Ectodermal cell (in vitro differentiated cells): ENCODE data around the gene CTNNA2.

Experiments used
- H3K27ac ChIP-seq: 2 replicates; pipeline ENCODE4 v1.7.0; 2013; ENCODE audit warnings: mild to moderate bottlenecking, low read depth, low read length; ENCODE audit not compliant: insufficient read depth, poor library complexity, severe bottlenecking
- H3K27me3 ChIP-seq: 2 replicates; pipeline ENCODE4 v1.7.0; 2013; ENCODE audit warnings: mild to moderate bottlenecking, low read length; ENCODE audit not compliant: insufficient read depth, control insufficient read depth, poor library complexity, severe bottlenecking
- H3K36me3 ChIP-seq: one replicate; pipeline ENCODE4 v1.7.0; 2013; ENCODE audit warnings: low read length; ENCODE audit not compliant: control insufficient read depth, insufficient read depth
- H3K4me1 ChIP-seq: one replicate; pipeline ENCODE4 v1.7.0; 2013; ENCODE audit warnings: low read length; ENCODE audit not compliant: control insufficient read depth, insufficient read depth
- H3K4me3 ChIP-seq: 2 replicates; pipeline ENCODE4 v1.7.0; 2013; ENCODE audit warnings: low read depth, low read length, control low read depth; ENCODE audit not compliant: insufficient read depth
- H3K9me3 ChIP-seq: 2 replicates; pipeline ENCODE4 v1.7.0; 2013; ENCODE audit warnings: mild to moderate bottlenecking, low read length, moderate library complexity; ENCODE audit not compliant: control insufficient read depth
- WGBS, 2 experiments: methylation state at CpG; one replicate each; pipeline ENCODE4 v1.1.7; 2013; ENCODE audit warnings: missing lambda C conversion rate in 2 of 2; 5-methylcytosine and 5-hydroxymethylcytosine counted together

Gene CTNNA2

GRCh38 chr2:80326214-80326613, 813.4 kb downstream of the CTNNA2 start:
- peaks cover 14% of the 10 kb centered on the region for H3K27me3 ChIP-seq
- no peaks in the 10 kb centered on the region for H3K36me3 ChIP-seq
- no peaks in the 10 kb centered on the region for H3K9me3 ChIP-seq
- H3K4me1 ChIP-seq, result peaks cover 11% of the 10 kb centered on the region
- H3K27ac ChIP-seq, result no peak overlapping the region
- H3K4me3 ChIP-seq, result no peak overlapping the region

GRCh38 chr2:80326861-80327260, 814.0 kb downstream of the CTNNA2 start:
- Histone ChIP-seq H3K36me3 (no peaks in the 10 kb centered on the region), H3K4me3 (no peak overlapping the region), H3K4me1 (peaks cover 11% of the 10 kb centered on the region), H3K27me3 (peaks cover 14% of the 10 kb centered on the region), H3K9me3 (no peaks in the 10 kb centered on the region), H3K27ac (no peak overlapping the region)
- WGBS, 2 experiments, result 82 to 92% methylated on average over 1 of the region's 1 CpG

- 76 to 89% methylated on average over 1 of the region's 1 CpG for WGBS, 2 experiments
- H3K4me1 ChIP-seq, result peaks cover 11% of the 10 kb centered on the region
- H3K4me3 ChIP-seq, result no peak overlapping the region
- no peaks in the 10 kb centered on the region for H3K36me3 ChIP-seq
- peaks cover 7% of the 10 kb centered on the region for H3K27me3 ChIP-seq
- H3K9me3 ChIP-seq, result no peaks in the 10 kb centered on the region
- no peak overlapping the region for H3K27ac ChIP-seq
Measured at GRCh38 chr2:80328159-80328571, 815.3 kb downstream of the CTNNA2 start.

GRCh38 chr2:80329491-80329890, 816.6 kb downstream of the CTNNA2 start:
- Histone ChIP-seq H3K36me3 (no peaks in the 10 kb centered on the region), H3K9me3 (no peaks in the 10 kb centered on the region), H3K27me3 (no peaks in the 10 kb centered on the region), H3K4me1 (peaks cover 4% of the 10 kb centered on the region), H3K27ac (no peak overlapping the region), H3K4me3 (no peak overlapping the region)
- 95 to 96% methylated on average over 5 of the region's 5 CpGs for WGBS, 2 experiments

GRCh38 chr2:80330527-80331450, 817.9 kb downstream of the CTNNA2 start:
- WGBS, 2 experiments, result 91 to 93% methylated on average over 14 of the region's 14 CpGs
- no peak overlapping the region for H3K27ac ChIP-seq
- H3K36me3 ChIP-seq, result no peaks in the 10 kb centered on the region
- H3K27me3 ChIP-seq, result no peaks in the 10 kb centered on the region
- peaks cover 4% of the 10 kb centered on the region for H3K4me1 ChIP-seq
- no peak overlapping the region for H3K4me3 ChIP-seq
- H3K9me3 ChIP-seq, result no peaks in the 10 kb centered on the region

GRCh38 chr2:80333886-80334285, 821.0 kb downstream of the CTNNA2 start:
- WGBS, 2 experiments, result 93% methylated on average over 5 of the region's 5 CpGs
- Histone ChIP-seq H3K36me3 (no peaks in the 10 kb centered on the region), H3K4me3 (no peak overlapping the region), H3K9me3 (no peaks in the 10 kb centered on the region), H3K27me3 (no peaks in the 10 kb centered on the region), H3K27ac (no peak overlapping the region), H3K4me1 (no peaks in the 10 kb centered on the region)

GRCh38 chr2:80335411-80335810, 822.6 kb downstream of the CTNNA2 start:
- WGBS, 2 experiments, result 91 to 100% methylated on average over 1 of the region's 1 CpG

GRCh38 chr2:80338794-80339193, 825.9 kb downstream of the CTNNA2 start:
- Histone ChIP-seq H3K9me3 (no peaks in the 10 kb centered on the region), H3K27ac (no peak overlapping the region), H3K27me3 (no peaks in the 10 kb centered on the region), H3K4me3 (no peak overlapping the region), H3K36me3 (no peaks in the 10 kb centered on the region), H3K4me1 (no peaks in the 10 kb centered on the region)
- 90 to 100% methylated on average over 1 of the region's 2 CpGs for WGBS, 2 experiments

More at GRCh38 chr2:80335411-80335810, 822.6 kb downstream of the CTNNA2 start:
- H3K4me1 ChIP-seq, result no peaks in the 10 kb centered on the region
- H3K9me3 ChIP-seq, result no peaks in the 10 kb centered on the region
- H3K27me3 ChIP-seq, result no peaks in the 10 kb centered on the region
- H3K27ac ChIP-seq, result no peak overlapping the region
- no peaks in the 10 kb centered on the region for H3K36me3 ChIP-seq
- no peak overlapping the region for H3K4me3 ChIP-seq

- Histone ChIP-seq H3K27ac (no peak overlapping the region), H3K4me3 (no peak overlapping the region), H3K9me3 (no peaks in the 10 kb centered on the region), H3K36me3 (no peaks in the 10 kb centered on the region), H3K27me3 (no peaks in the 10 kb centered on the region), H3K4me1 (no peaks in the 10 kb centered on the region)
- 95% methylated on average over 3 of the region's 3 CpGs for WGBS, 2 experiments
Measured at GRCh38 chr2:80340022-80340421, 827.2 kb downstream of the CTNNA2 start.

- Histone ChIP-seq H3K27me3 (no peaks in the 10 kb centered on the region), H3K27ac (no peak overlapping the region), H3K4me1 (no peaks in the 10 kb centered on the region), H3K36me3 (no peaks in the 10 kb centered on the region), H3K9me3 (no peaks in the 10 kb centered on the region), H3K4me3 (no peak overlapping the region)
- 90 to 100% methylated on average over 1 of the region's 1 CpG for WGBS, 2 experiments
Measured at GRCh38 chr2:80348078-80348477, 835.2 kb downstream of the CTNNA2 start.
